ENCODE measurements around the gene PPP2R1B. TPM values are rescaled to one million over a fixed set of nuclear protein-coding genes. Genes with fewer than 3 reads are reported as not detected.
"Not testable (repeated sequence)": the region's sequence is repeated elsewhere in the genome, so short reads cannot be mapped to it uniquely, and the experiment has no call there.

The PPP2R1B gene
- polyA plus RNA-seq, 1 donor: 23.7 TPM

- DNase-seq: no peak
Measured at GRCh38 chr11:111727431-111727830, 38.8 kb downstream of the PPP2R1B start.

GRCh38 chr11:111726301-111726713 lies 39.9 kb downstream of the PPP2R1B start:
- DNase-seq: no peak

- DNase-seq: no peak
Measured at GRCh38 chr11:111725621-111726020, 40.6 kb downstream of the PPP2R1B start.

- DNase-seq: no peak
Measured at GRCh38 chr11:111724615-111725129, 41.5 kb downstream of the PPP2R1B start.

- no peak for DNase-seq
Measured at GRCh38 chr11:111723595-111723994, 42.6 kb downstream of the PPP2R1B start.

- no peak for DNase-seq
Measured at GRCh38 chr11:111722501-111722900, 43.7 kb downstream of the PPP2R1B start.

- no peak for DNase-seq
Measured at GRCh38 chr11:111720801-111721494, 45.2 kb downstream of the PPP2R1B start.

GRCh38 chr11:111719379-111719778 lies 46.8 kb downstream of the PPP2R1B start:
- DNase-seq: no peak

- DNase-seq: no peak
Measured at GRCh38 chr11:111718859-111719258, 47.3 kb downstream of the PPP2R1B start.

- DNase-seq: no peak
Measured at GRCh38 chr11:111718436-111718835, 47.8 kb downstream of the PPP2R1B start.

- not testable (repeated sequence) for DNase-seq
Measured at GRCh38 chr11:111717660-111718059, 48.5 kb downstream of the PPP2R1B start.

GRCh38 chr11:111715142-111715816 lies 50.9 kb downstream of the PPP2R1B start:
- no peak for DNase-seq

GRCh38 chr11:111714522-111714921 lies 51.7 kb downstream of the PPP2R1B start:
- no peak for DNase-seq

GRCh38 chr11:111707691-111708067 lies 58.5 kb downstream of the PPP2R1B start:
- DNase-seq: no peak

GRCh38 chr11:111707039-111707690 lies 59.0 kb downstream of the PPP2R1B start:
- DNase-seq: no peak

- DNase-seq: no peak
Measured at GRCh38 chr11:111703576-111703975, 62.6 kb downstream of the PPP2R1B start.

GRCh38 chr11:111702623-111703022 lies 63.6 kb downstream of the PPP2R1B start:
- DNase-seq: no peak

- DNase-seq: no peak
Measured at GRCh38 chr11:111700162-111700561, 66.0 kb downstream of the PPP2R1B start.

GRCh38 chr11:111699579-111700156 lies 66.5 kb downstream of the PPP2R1B start:
- DNase-seq: no peak

- no peak for DNase-seq
Measured at GRCh38 chr11:111698852-111699559, 67.2 kb downstream of the PPP2R1B start.

- DNase-seq: no peak
Measured at GRCh38 chr11:111697933-111698371, 68.2 kb downstream of the PPP2R1B start.

- no peak for DNase-seq
Measured at GRCh38 chr11:111696556-111696955, 69.6 kb downstream of the PPP2R1B start.
